Astrocyte (in vitro differentiated cells and primary cell): ENCODE data around the gene EIF2B5.

Experiments used
- CTCF ChIP-seq: IDR thresholded peaks from 2 replicates; pipeline ENCODE4 v1.5.1; 2011; ENCODE audit warnings: low read depth, mild to moderate bottlenecking, inconsistent platforms, low read length, moderate library complexity; ENCODE audit not compliant: insufficient read depth
- EZH2 ChIP-seq: IDR thresholded peaks from 2 replicates; pipeline ENCODE4 v1.6.1; 2012; ENCODE audit warnings: mild to moderate bottlenecking, low read length, inconsistent platforms; ENCODE audit not compliant: insufficient read depth

GRCh38 chr3:184192889-184193288, 57.7 kb downstream of the EIF2B5 start:
- TF ChIP-seq EZH2 (no peak), CTCF (no peak)
